Measurements from ENCODE around the gene FBXW7.

The FBXW7 gene

DNA sequence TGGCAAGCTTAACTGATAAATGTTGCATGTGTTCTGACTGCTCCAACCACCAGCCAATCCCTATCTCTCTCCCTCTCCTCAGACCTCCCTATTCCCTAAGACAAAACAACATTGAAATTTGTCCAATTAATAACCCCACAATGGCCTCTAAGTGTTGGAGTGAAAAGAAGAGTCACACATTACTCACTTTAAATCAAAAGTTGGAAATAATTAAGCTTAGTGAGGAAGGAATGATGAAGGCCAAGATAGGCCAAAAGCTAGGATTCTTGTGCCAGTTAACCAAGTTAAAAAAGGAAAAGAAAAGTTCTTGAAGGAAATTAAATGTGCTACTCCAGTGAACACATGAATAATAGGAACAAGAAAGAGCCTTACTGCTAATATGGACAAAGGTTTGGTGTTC lies 55.6 kb downstream of the FBXW7 start:
- no peaks in the 10 kb centered on the region for H3K27me3 ChIP-seq
- peaks cover 17 to 46% (median 24%) of the 10 kb centered on the region in 11 experiments; a peak in 21 of 22 replicates for H3K36me3 ChIP-seq
- no peak overlapping the region for H3K4me3 ChIP-seq
- H3K9ac ChIP-seq: no peak overlapping the region; a peak in 1 of 22 replicates
- H3K4me2 ChIP-seq: peak overlapping the region in 8 of 11 experiments; percentile 1 to 44 (median 22); a peak in 9 of 22 replicates
- H3K9me3 ChIP-seq (replicated peaks in 1 of 11): peaks cover 18 to 47% (median 34%) of the 10 kb centered on the region in 11 experiments; a peak in 21 of 22 replicates
- H3K4me1 ChIP-seq: peaks cover 5 to 24% (median 18%) of the 10 kb centered on the region in 10 experiments; a peak in 19 of 20 replicates
- peak overlapping the region in 1 of 11 experiments; percentile 15; a peak in 2 of 22 replicates for H3K27ac ChIP-seq
- H4K20me1 ChIP-seq: peaks cover 0 to 33% (median 0%) of the 10 kb centered on the region in 11 experiments; a peak in 6 of 22 replicates
- TF ChIP-seq Cebpa-rat (IDR thresholded peaks at IDR 0.05): no peak

DNA sequence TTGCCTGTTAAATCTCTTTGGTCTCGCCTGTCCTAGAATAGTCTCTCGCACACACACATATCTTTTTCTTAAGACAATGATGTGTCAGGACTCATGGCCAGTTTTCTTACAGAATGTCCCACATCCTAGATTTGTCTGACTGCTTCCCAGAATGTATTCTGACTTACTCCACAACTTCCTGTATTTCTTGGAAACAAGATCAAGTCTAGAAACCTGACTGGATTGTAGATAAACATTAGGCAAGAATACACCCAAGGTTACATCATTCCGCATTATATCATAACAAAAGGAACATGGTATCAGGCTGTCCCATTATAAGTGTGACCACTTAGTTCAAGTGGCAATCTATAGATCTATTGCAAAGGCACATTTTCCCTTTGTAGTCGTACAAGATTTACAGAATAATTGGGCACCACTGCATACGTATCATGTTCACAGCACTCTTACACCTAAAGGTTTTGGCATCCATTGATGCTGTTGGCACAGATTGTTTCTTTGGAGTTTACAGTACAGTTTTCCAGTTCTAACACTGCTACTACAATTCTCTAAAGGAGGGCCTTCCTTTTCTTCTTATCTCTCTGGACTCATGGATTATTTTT lies 56.4 kb downstream of the FBXW7 start:
- Histone ChIP-seq H3K9ac (no peak overlapping the region), H4K20me1 (peaks cover 0 to 32% (median 0%) of the 10 kb centered on the region in 11 experiments; a peak in 6 of 22 replicates), H3K4me2 (peak overlapping the region in 6 of 11 experiments; percentile 0 to 46 (median 8); a peak in 5 of 22 replicates)

GRCh38 chr4:152478461-152479237 lies 57.2 kb downstream of the FBXW7 start:
- Histone ChIP-seq H3K9me3 (replicated peaks in 1 of 11) (peaks cover 18 to 49% (median 46%) of the 10 kb centered on the region in 11 experiments; a peak in 21 of 22 replicates), H3K36me3 (peaks cover 17 to 49% (median 30%) of the 10 kb centered on the region in 11 experiments; a peak in 21 of 22 replicates), H3K27me3 (no peaks in the 10 kb centered on the region), H3K4me2 (no peak overlapping the region), H3K27ac (no peak overlapping the region), H3K9ac (no peak overlapping the region), H3K4me3 (no peak overlapping the region), H4K20me1 (peaks cover 0 to 36% (median 0%) of the 10 kb centered on the region in 11 experiments; a peak in 6 of 22 replicates), H3K4me1 (peaks cover 5 to 23% (median 16%) of the 10 kb centered on the region in 10 experiments; a peak in 17 of 20 replicates)
- TF ChIP-seq Cebpa-rat (IDR thresholded peaks at IDR 0.05): no peak

More for the DNA sequence above, 56.4 kb downstream of the FBXW7 start:
- H3K4me3 ChIP-seq: no peak overlapping the region
- no peaks in the 10 kb centered on the region for H3K27me3 ChIP-seq
- H3K9me3 ChIP-seq (replicated peaks in 1 of 11): peaks cover 18 to 54% (median 39%) of the 10 kb centered on the region in 11 experiments; a peak in 21 of 22 replicates
- no peak for TF ChIP-seq Cebpa-rat (IDR thresholded peaks at IDR 0.05)
- H3K36me3 ChIP-seq: peaks cover 17 to 51% (median 30%) of the 10 kb centered on the region in 11 experiments; a peak in 21 of 22 replicates
- H3K4me1 ChIP-seq: peaks cover 5 to 23% (median 16%) of the 10 kb centered on the region in 10 experiments; a peak in 17 of 20 replicates
- no peak overlapping the region; a peak in 1 of 22 replicates for H3K27ac ChIP-seq

DNA sequence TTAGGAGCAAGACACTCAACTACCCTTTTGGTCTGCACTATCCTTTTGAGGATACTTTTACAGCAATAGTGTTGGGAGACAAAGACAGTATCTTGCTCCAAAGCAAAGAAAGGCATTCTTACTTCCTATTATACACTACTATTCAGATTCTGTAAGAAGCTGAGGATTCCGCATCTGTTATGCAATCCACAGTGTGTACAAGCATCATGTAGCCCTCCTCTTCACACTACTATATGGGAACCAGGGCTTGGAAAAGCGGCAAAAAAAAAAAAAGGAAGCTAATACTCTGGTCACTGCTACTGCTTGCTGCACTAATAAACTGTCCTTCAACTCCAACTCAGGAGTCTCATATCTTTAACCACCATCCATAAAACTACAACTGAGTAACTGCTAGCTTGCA lies 59.1 kb downstream of the FBXW7 start:
- H4K20me1 ChIP-seq: peaks cover 0 to 41% (median 0%) of the 10 kb centered on the region in 11 experiments; a peak in 6 of 22 replicates
- H3K27me3 ChIP-seq: no peaks in the 10 kb centered on the region
- TF ChIP-seq Cebpa-rat (IDR thresholded peaks at IDR 0.05): no peak
- H3K4me1 ChIP-seq: peaks cover 5 to 23% (median 16%) of the 10 kb centered on the region in 10 experiments; a peak in 17 of 20 replicates
- no peak overlapping the region for H3K4me3 ChIP-seq
- H3K36me3 ChIP-seq: peaks cover 7 to 38% (median 26%) of the 10 kb centered on the region in 11 experiments
- H3K4me2 ChIP-seq: peak overlapping the region in 2 of 11 experiments; percentile 10 to 31; a peak in 3 of 22 replicates
- no peak overlapping the region for H3K27ac ChIP-seq
- peaks cover 21 to 51% (median 43%) of the 10 kb centered on the region in 11 experiments for H3K9me3 ChIP-seq (replicated peaks in 1 of 11)
- no peak overlapping the region for H3K9ac ChIP-seq

DNA sequence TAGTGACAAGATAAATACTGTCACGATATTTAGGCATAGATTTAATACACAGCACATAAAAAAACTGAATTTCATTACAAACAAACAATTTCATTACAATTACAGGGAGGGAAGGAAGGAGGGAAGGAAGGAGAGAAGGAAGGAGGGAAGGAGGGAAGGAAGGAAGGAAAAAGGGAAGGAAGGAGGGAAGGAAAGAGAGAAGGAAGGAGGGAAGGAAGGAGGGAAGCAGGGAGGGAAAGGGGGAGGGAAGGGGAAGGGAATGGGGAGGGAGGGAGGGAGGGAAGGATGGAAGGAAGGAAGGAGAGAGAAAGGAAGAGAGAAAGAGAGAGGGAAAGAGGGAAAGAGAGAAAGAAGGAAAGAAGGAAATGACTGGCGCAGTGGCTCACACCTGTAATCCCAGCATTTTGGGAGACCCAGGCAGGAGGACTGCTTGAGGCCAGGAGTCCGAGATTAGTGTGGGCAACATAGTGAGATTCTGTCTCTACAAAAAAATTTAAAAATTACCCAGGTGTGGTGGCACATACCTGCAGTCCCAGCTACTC lies 64.6 kb downstream of the FBXW7 start:
- H3K27me3 ChIP-seq: no peaks in the 10 kb centered on the region
- H3K36me3 ChIP-seq: peaks cover 10 to 37% (median 20%) of the 10 kb centered on the region in 11 experiments; a peak in 19 of 22 replicates
- TF ChIP-seq Cebpa-rat (IDR thresholded peaks at IDR 0.05): no peak
- H3K4me1 ChIP-seq: peaks cover 0 to 11% (median 9%) of the 10 kb centered on the region in 10 experiments; a peak in 11 of 20 replicates
- H4K20me1 ChIP-seq: peaks cover 0 to 14% (median 0%) of the 10 kb centered on the region in 11 experiments; a peak in 4 of 22 replicates
- peaks cover 33 to 76% (median 52%) of the 10 kb centered on the region in 11 experiments; a peak in 21 of 22 replicates for H3K9me3 ChIP-seq (replicated peaks in 1 of 11)
- no peak overlapping the region for H3K9ac ChIP-seq
- no peak overlapping the region for H3K27ac ChIP-seq
- H3K4me2 ChIP-seq: no peak overlapping the region
- H3K4me3 ChIP-seq: no peak overlapping the region

DNA sequence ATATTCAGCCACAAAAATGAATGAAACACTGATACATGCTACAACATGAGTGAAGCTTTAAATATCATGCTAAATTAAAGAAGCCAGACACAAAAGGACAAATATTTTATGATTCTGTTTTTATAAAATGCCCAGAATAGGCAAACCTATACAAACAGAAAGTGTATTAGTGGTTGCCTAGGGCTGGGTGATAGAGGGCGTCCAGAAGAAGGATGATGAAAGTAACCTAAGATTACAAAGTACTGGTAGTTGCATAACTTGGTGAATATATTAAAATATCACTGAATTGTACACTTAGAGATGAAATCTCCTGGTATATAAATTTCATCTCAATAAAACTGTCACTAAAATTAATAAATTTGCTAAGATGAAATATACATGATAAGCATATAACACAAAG lies 67.5 kb downstream of the FBXW7 start:
- no peak for TF ChIP-seq Cebpa-rat (IDR thresholded peaks at IDR 0.05)
- Histone ChIP-seq H3K36me3 (peaks cover 10 to 27% (median 15%) of the 10 kb centered on the region in 11 experiments; a peak in 19 of 22 replicates), H3K4me2 (no peak overlapping the region), H4K20me1 (peaks cover 0 to 6% (median 0%) of the 10 kb centered on the region in 11 experiments; a peak in 1 of 22 replicates), H3K9me3 (replicated peaks in 1 of 11) (peaks cover 29 to 61% (median 37%) of the 10 kb centered on the region in 11 experiments; a peak in 20 of 22 replicates), H3K27me3 (no peaks in the 10 kb centered on the region), H3K4me1 (peaks cover 22 to 37% (median 32%) of the 10 kb centered on the region in 10 experiments), H3K9ac (no peak overlapping the region), H3K4me3 (no peak overlapping the region), H3K27ac (no peak overlapping the region; a peak in 2 of 22 replicates)

GRCh38 chr4:152467101-152467500 lies 68.8 kb downstream of the FBXW7 start:
- Histone ChIP-seq H3K27me3 (no peaks in the 10 kb centered on the region), H3K4me1 (peaks cover 35 to 50% (median 45%) of the 10 kb centered on the region in 10 experiments), H4K20me1 (no peaks in the 10 kb centered on the region), H3K27ac (peak overlapping the region in 9 of 11 experiments; percentile 10 to 97 (median 38); a peak in 12 of 22 replicates), H3K9ac (no peak overlapping the region), H3K36me3 (peaks cover 6 to 24% (median 13%) of the 10 kb centered on the region in 11 experiments; a peak in 18 of 22 replicates), H3K4me3 (no peak overlapping the region), H3K4me2 (peak overlapping the region in 7 of 11 experiments; percentile 12 to 39 (median 23); a peak in 7 of 22 replicates), H3K9me3 (replicated peaks in 1 of 11) (peaks cover 23 to 49% (median 30%) of the 10 kb centered on the region in 11 experiments; a peak in 20 of 22 replicates)
- no peak for TF ChIP-seq Cebpa-rat (IDR thresholded peaks at IDR 0.05)
